H1 (cell line): ENCODE data around the gene IRAK4. TPM values are rescaled to one million over a fixed set of nuclear protein-coding genes. Genes with fewer than 3 reads are reported as not detected.

ENCODE experiments used
- CTCF ChIA-PET: fragments of 300-600 bp; sonication (Branson Sonifier 250); formaldehyde crosslinking; loops from one replicate; lab custom pipeline; 2021; ENCODE audit not compliant: partially characterized antibody; lab: Charles Lee
- POLR2A ChIA-PET: fragments of 300-600 bp; sonication (Branson Sonifier 250); formaldehyde crosslinking; loops from one replicate; lab custom pipeline; 2021; ENCODE audit warnings: inconsistent platforms; ENCODE audit not compliant: partially characterized antibody; lab: Charles Lee
- DNase-seq, 2 experiments: peaks; one replicate each; pipeline versions ENCODE4 v3.0.0 to v3.0.0-alpha.2; 2010 to 2022; ENCODE audit warnings: low spot score in 2 of 2, low read depth in 1 of 2, mixed read lengths in 1 of 2
- FAIRE-seq: peaks from 2 replicates; lab custom pipeline; 2011; peaks lifted over from hg19 to GRCh38; lab: Jason Lieb, UNC
- H2AFZ ChIP-seq: 2 replicates; pipeline ENCODE4 v1.8.1; 2012; ENCODE audit warnings: low read length, inconsistent platforms
- H2AK5ac ChIP-seq: 2 replicates; pipeline ENCODE4 v1.6.1; 2013; ENCODE audit warnings: low read depth, low read length
- H2BK120ac ChIP-seq: replicated peaks from 2 replicates; pipeline ENCODE3; 2013; ENCODE audit warnings: low read depth, low read length, inconsistent platforms
- H2BK12ac ChIP-seq: 2 replicates; pipeline ENCODE4 v1.6.1; 2013; ENCODE audit warnings: low read depth, low read length
- H2BK15ac ChIP-seq: 2 replicates; pipeline ENCODE4 v1.6.1; 2013; ENCODE audit warnings: low read length
- H2BK20ac ChIP-seq: 2 replicates; pipeline ENCODE4 v1.6.1; 2013; ENCODE audit warnings: low read length
- H2BK5ac ChIP-seq: 2 replicates; pipeline ENCODE4 v1.6.1; 2013; ENCODE audit warnings: low read depth, low read length
- H3K14ac ChIP-seq: 2 replicates; pipeline ENCODE4 v1.6.1; 2013; ENCODE audit warnings: inconsistent platforms; ENCODE audit not compliant: insufficient read length
- H3K18ac ChIP-seq: 2 replicates; pipeline ENCODE4 v1.6.1; 2013; ENCODE audit warnings: low read length; ENCODE audit errors: extremely low read depth
- H3K23ac ChIP-seq: 2 replicates; pipeline ENCODE4 v1.6.1; 2013; ENCODE audit warnings: inconsistent platforms; ENCODE audit not compliant: insufficient read length
- H3K23me2 ChIP-seq: 2 replicates; pipeline ENCODE4 v1.6.1; 2013; ENCODE audit warnings: low read depth, low read length
- H3K27ac ChIP-seq: 2 replicates; pipeline ENCODE4 v1.6.1; 2011; ENCODE audit warnings: low read depth, low read length, inconsistent platforms
- H3K27me3 ChIP-seq, 4 experiments: replicated peaks in 1 of 4; 1 replicate in 1 of 4; 2 replicates in 3 of 4; pipeline versions ENCODE4 v1.6.1 to v1.8.1; 2011 to 2013; ENCODE audit warnings: low read length in 3 of 4, mild to moderate bottlenecking in 3 of 4, inconsistent platforms in 2 of 4, mixed read lengths in 2 of 4, moderate library complexity in 1 of 4; ENCODE audit not compliant: control insufficient read depth in 3 of 4, insufficient read depth in 3 of 4; ENCODE audit errors: extremely low read depth in 1 of 4
- H3K36me3 ChIP-seq, 4 experiments: 2 replicates each; pipeline versions ENCODE4 v1.6.1 to v1.8.1; 2011 to 2013; ENCODE audit warnings: mild to moderate bottlenecking in 4 of 4, low read length in 3 of 4, moderate library complexity in 2 of 4, control low read depth in 1 of 4, inconsistent platforms in 1 of 4; ENCODE audit not compliant: insufficient read depth in 4 of 4, control insufficient read depth in 2 of 4
- H3K4ac ChIP-seq: replicated peaks from 2 replicates; pipeline ENCODE3; 2013; ENCODE audit warnings: low read length, low read depth, mixed read lengths, inconsistent platforms; ENCODE audit not compliant: insufficient read length
- H3K4me1 ChIP-seq, 4 experiments: replicated peaks in 1 of 4; 1 replicate in 1 of 4; 2 replicates in 3 of 4; pipeline versions ENCODE4 v1.6.1 to v1.8.1; 2011 to 2013; ENCODE audit warnings: low read length in 3 of 4, inconsistent platforms in 2 of 4, mixed read lengths in 1 of 4; ENCODE audit not compliant: insufficient read depth in 4 of 4, control insufficient read depth in 3 of 4
- H3K4me2 ChIP-seq, 2 experiments: 2 replicates each; pipeline versions ENCODE4 v1.6.1 to v1.8.1; 2011 to 2013; ENCODE audit warnings: low read depth in 2 of 2, low read length in 2 of 2, control low read depth in 1 of 2, inconsistent platforms in 1 of 2, mild to moderate bottlenecking in 1 of 2; ENCODE audit not compliant: insufficient read depth in 1 of 2
- H3K4me3 ChIP-seq, 4 experiments: fragments of 200-600, 300-600 bp in 1 of 4; sonication (generic), shearing (Covaris generic), sonication (Bioruptor Twin) in 1 of 4; 2 replicates each; pipeline versions ENCODE4 v1.5.1 to v1.8.1; 2011 to 2016; ENCODE audit warnings: low read length in 4 of 4, low read depth in 3 of 4, control low read depth in 2 of 4, inconsistent platforms in 2 of 4, mild to moderate bottlenecking in 2 of 4, mixed read lengths in 1 of 4, moderate library complexity in 1 of 4; ENCODE audit not compliant: insufficient read depth in 2 of 4; ENCODE audit errors: extremely low read depth in 1 of 4
- H3K56ac ChIP-seq: replicated peaks from 2 replicates; pipeline ENCODE3; 2013; ENCODE audit warnings: low read depth, mild to moderate bottlenecking, mixed read lengths, low read length, inconsistent platforms; ENCODE audit not compliant: insufficient read length
- H3K79me1 ChIP-seq: 2 replicates; pipeline ENCODE4 v1.6.1; 2013; ENCODE audit warnings: low read depth, low read length, control low read depth
- H3K79me2 ChIP-seq, 2 experiments: 2 replicates each; pipeline versions ENCODE4 v1.6.1 to v1.8.1; 2012 to 2013; ENCODE audit warnings: low read length in 2 of 2, mild to moderate bottlenecking in 2 of 2, inconsistent platforms in 1 of 2; ENCODE audit not compliant: insufficient read depth in 2 of 2, control insufficient read depth in 1 of 2
- H3K9ac ChIP-seq, 4 experiments: replicated peaks in 1 of 4; 1 replicate in 1 of 4; 2 replicates in 3 of 4; pipeline versions ENCODE4 v1.6.1 to v1.8.1; 2011 to 2013; ENCODE audit warnings: low read depth in 3 of 4, low read length in 3 of 4, control low read depth in 2 of 4, mild to moderate bottlenecking in 2 of 4, moderate library complexity in 2 of 4, inconsistent platforms in 1 of 4; ENCODE audit errors: extremely low read depth in 1 of 4
- H3K9me3 ChIP-seq, 2 experiments: 2 replicates each; pipeline versions ENCODE4 v1.6.1 to v1.8.1; 2012 to 2013; ENCODE audit warnings: mild to moderate bottlenecking in 2 of 2, moderate library complexity in 2 of 2, control low read depth in 1 of 2, inconsistent platforms in 1 of 2, low read depth in 1 of 2, low read length in 1 of 2, mixed read lengths in 1 of 2; ENCODE audit not compliant: insufficient read depth in 2 of 2
- H4K20me1 ChIP-seq, 2 experiments: replicated peaks in 1 of 2; 2 replicates each; pipeline versions ENCODE3 to v1.8.1; 2011 to 2013; ENCODE audit warnings: inconsistent platforms in 2 of 2, low read length in 2 of 2, mild to moderate bottlenecking in 1 of 2; ENCODE audit not compliant: insufficient read depth in 2 of 2, control insufficient read depth in 1 of 2
- H4K5ac ChIP-seq: 2 replicates; pipeline ENCODE4 v1.6.1; 2013; ENCODE audit warnings: low read length, low read depth, mixed read lengths, inconsistent platforms; ENCODE audit not compliant: insufficient read length
- H4K8ac ChIP-seq: 2 replicates; pipeline ENCODE4 v1.8.0; 2013; ENCODE audit warnings: mild to moderate bottlenecking, moderate library complexity, low read length, inconsistent platforms; ENCODE audit not compliant: insufficient read depth; ENCODE audit errors: extremely low read depth
- H4K91ac ChIP-seq: replicated peaks from 2 replicates; pipeline ENCODE3; 2013; ENCODE audit warnings: low read length, mixed read lengths, inconsistent platforms; ENCODE audit not compliant: insufficient read length
- ASH2L ChIP-seq: fragments of 200-600, 300-600 bp; sonication (generic); IDR thresholded peaks from one replicate; pipeline ENCODE4 v1.7.1; 2017; ENCODE audit warnings: low read length
- BCL11A ChIP-seq, 2 experiments: IDR thresholded peaks; one replicate each; pipeline ENCODE4 v1.6.1; 2011; ENCODE audit warnings: low read depth in 2 of 2, low read length in 2 of 2, mild to moderate bottlenecking in 2 of 2
- CEBPB ChIP-seq: IDR thresholded peaks from 2 replicates; pipeline ENCODE4 v1.6.1; 2012; ENCODE audit warnings: low read depth, low read length
- EGR1 ChIP-seq: IDR thresholded peaks from 2 replicates; pipeline ENCODE4 v1.6.1; 2011; ENCODE audit warnings: low read depth, low read length, borderline replicate concordance
- JUND ChIP-seq: IDR thresholded peaks from 2 replicates; pipeline ENCODE4 v1.6.1; 2011; ENCODE audit warnings: mild to moderate bottlenecking, improper control_type of control experiment, low read length
- SIRT6 ChIP-seq: IDR thresholded peaks from one replicate; pipeline ENCODE4 v1.7.1; 2012; ENCODE audit warnings: low read length, inconsistent platforms
- TAF1 ChIP-seq: IDR thresholded peaks from 2 replicates; pipeline ENCODE4 v1.6.1; 2011; ENCODE audit warnings: mild to moderate bottlenecking, low read depth, low read length
- ZNF274 ChIP-seq: IDR thresholded peaks from 2 replicates; pipeline ENCODE4 v1.7.0; 2012; ENCODE audit warnings: low read length, borderline replicate concordance; ENCODE audit errors: extremely low read depth
- polyA plus RNA-seq, 7 experiments: library from polyadenylated mRNA; depleted of rRNA in 3 of 7; stranded (reverse) in 5 of 7; unstranded in 2 of 7; fragments of >200 nt in 5 of 7; fragments of 200-250 nt in 2 of 7; gene quantifications; 1 replicate in 5 of 7; 2 replicates in 1 of 7; 4 replicates in 1 of 7; pipeline versions ENCODE4 v1.2.1 to v1.2.3, GENCODE V29; 2011 to 2013; ENCODE audit warnings: missing spikeins in 2 of 7, mixed read lengths in 2 of 7
- total RNA-seq: library from RNA; stranded (reverse); fragmentation: NEBNext Ultra II Directional; extraction: Animal tissue kit (Norgen Biotek cat#: 25700); gene quantifications from 2 replicates; pipeline ENCODE4 v1.2.1, GENCODE V29; 2021
- TF ChIP-seq, protein P1 (sequence below), 3 experiments: IDR thresholded peaks; 1 replicate in 2 of 3; 2 replicates in 1 of 3; pipeline versions ENCODE4 v1.5.1 to v1.6.1; 2011; ENCODE audit warnings: low read length in 3 of 3, mild to moderate bottlenecking in 3 of 3, inconsistent platforms in 2 of 3, low read depth in 1 of 3, moderate library complexity in 1 of 3; ENCODE audit not compliant: insufficient read depth in 1 of 3; ENCODE audit errors: control extremely low read depth in 1 of 3

Gene IRAK4
- total and polyA plus RNA-seq, 2 of the 8 experiments (the other 6 are each of a cell fraction or from before 2014, with no cell fraction given), result 2.3 to 7.7 TPM

- ChIA-PET POLR2A (no interaction called here), CTCF (no interaction called here)
- DNase-seq (no peak), FAIRE-seq (no peak)
- Histone ChIP-seq H2BK20ac (no peak overlapping the region), H2BK15ac (no peak overlapping the region), H2BK12ac (no peak overlapping the region), H3K4me2 (no peak overlapping the region), H3K79me2 (no peaks in the 10 kb centered on the region), H2AFZ (no peak overlapping the region), H3K23ac (no peak overlapping the region), H3K4ac (no peak overlapping the region), H3K9ac (no peak overlapping the region), H3K4me3 (no peak overlapping the region), H2BK5ac (no peak overlapping the region), H3K56ac (no peak overlapping the region), H3K18ac (no peak overlapping the region), H4K5ac (no peak overlapping the region), H2BK120ac (no peak overlapping the region), H3K36me3 (peaks cover 0 to 13% (median 5%) of the 10 kb centered on the region in 4 experiments; a peak in 5 of 8 replicates), H4K8ac (no peak overlapping the region), H3K79me1 (no peaks in the 10 kb centered on the region), H3K4me1 (no peaks in the 10 kb centered on the region), H4K20me1 (no peaks in the 10 kb centered on the region), H3K27ac (no peak overlapping the region), H3K14ac (no peak overlapping the region), H3K27me3 (no peaks in the 10 kb centered on the region), H4K91ac (no peak overlapping the region), H3K23me2 (no peaks in the 10 kb centered on the region), H3K9me3 (no peaks in the 10 kb centered on the region), H2AK5ac (no peak overlapping the region)
- TF ChIP-seq SIRT6 (no peak), CEBPB (no peak), ASH2L (no peak), ZNF274 (no peak), TAF1 (no peak), EGR1 (no peak), BCL11A (IDR thresholded peaks at IDR 0.05; ENCODE audit: low read depth in 2 of 2, low read length in 2 of 2) (no peak), JUND (no peak)
- TF ChIP-seq, protein P1, sequence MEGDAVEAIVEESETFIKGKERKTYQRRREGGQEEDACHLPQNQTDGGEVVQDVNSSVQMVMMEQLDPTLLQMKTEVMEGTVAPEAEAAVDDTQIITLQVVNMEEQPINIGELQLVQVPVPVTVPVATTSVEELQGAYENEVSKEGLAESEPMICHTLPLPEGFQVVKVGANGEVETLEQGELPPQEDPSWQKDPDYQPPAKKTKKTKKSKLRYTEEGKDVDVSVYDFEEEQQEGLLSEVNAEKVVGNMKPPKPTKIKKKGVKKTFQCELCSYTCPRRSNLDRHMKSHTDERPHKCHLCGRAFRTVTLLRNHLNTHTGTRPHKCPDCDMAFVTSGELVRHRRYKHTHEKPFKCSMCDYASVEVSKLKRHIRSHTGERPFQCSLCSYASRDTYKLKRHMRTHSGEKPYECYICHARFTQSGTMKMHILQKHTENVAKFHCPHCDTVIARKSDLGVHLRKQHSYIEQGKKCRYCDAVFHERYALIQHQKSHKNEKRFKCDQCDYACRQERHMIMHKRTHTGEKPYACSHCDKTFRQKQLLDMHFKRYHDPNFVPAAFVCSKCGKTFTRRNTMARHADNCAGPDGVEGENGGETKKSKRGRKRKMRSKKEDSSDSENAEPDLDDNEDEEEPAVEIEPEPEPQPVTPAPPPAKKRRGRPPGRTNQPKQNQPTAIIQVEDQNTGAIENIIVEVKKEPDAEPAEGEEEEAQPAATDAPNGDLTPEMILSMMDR (IDR thresholded peaks at IDR 0.05; ENCODE audit: control extremely low read depth in 1 of 3, insufficient read depth in 1 of 3, low read depth in 1 of 3, low read length in 3 of 3), result no peak
Measured at GRCh38 chr12:43742106-43742505, 16.6 kb upstream of the IRAK4 start.
